ENCODE data around the gene HGFAC.

HGFAC gene

GRCh38 chr4:3476936-3477749 lies 35.4 kb downstream of the HGFAC start:
- DNase-seq, result no peak

- DNase-seq, result no peak
These were observed 36.1 kb downstream of the HGFAC start for GRCh38 chr4:3477750-3478430.

GRCh38 chr4:3478446-3479357 lies 36.9 kb downstream of the HGFAC start:
- no peak for DNase-seq

GRCh38 chr4:3479358-3480101 lies 37.8 kb downstream of the HGFAC start:
- no peak for DNase-seq

GRCh38 chr4:3480528-3481112 lies 38.9 kb downstream of the HGFAC start:
- DNase-seq, result peak; percentile 68

- DNase-seq, result no peak
These were observed 39.4 kb downstream of the HGFAC start for GRCh38 chr4:3481113-3481531.

GRCh38 chr4:3481783-3482393 lies 40.1 kb downstream of the HGFAC start:
- DNase-seq, result no peak

GRCh38 chr4:3482707-3483106 lies 40.9 kb downstream of the HGFAC start:
- DNase-seq, result no peak

- DNase-seq, result peak; percentile 62
These were observed 41.7 kb downstream of the HGFAC start for GRCh38 chr4:3483471-3483921.

GRCh38 chr4:3484057-3484973 lies 42.5 kb downstream of the HGFAC start:
- DNase-seq, result no peak

- DNase-seq, result no peak
These were observed 43.4 kb downstream of the HGFAC start for GRCh38 chr4:3485011-3485791.

GRCh38 chr4:3485886-3486540 lies 44.2 kb downstream of the HGFAC start:
- DNase-seq, result no peak

GRCh38 chr4:3486541-3487540 lies 45.1 kb downstream of the HGFAC start:
- no peak for DNase-seq

- no peak for DNase-seq
These were observed 46.1 kb downstream of the HGFAC start for GRCh38 chr4:3487861-3488260.

- no peak for DNase-seq
These were observed 47.1 kb downstream of the HGFAC start for GRCh38 chr4:3488820-3489219.

- peak; percentile 53 for DNase-seq
These were observed 47.7 kb downstream of the HGFAC start for GRCh38 chr4:3489451-3489962.

GRCh38 chr4:3491681-3492405 lies 50.1 kb downstream of the HGFAC start:
- no peak for DNase-seq

All from NCI-H82 (cell line).